ENCODE results near the gene POU6F2. TPM values are rescaled to one million over a fixed set of nuclear protein-coding genes. Genes with fewer than 3 reads are reported as not detected.

The POU6F2 gene
- polyA plus RNA-seq, 2 of the 4 experiments (the other 2 are of a cell fraction), result not detected

GRCh38 chr7:39386718-39387117, 409.0 kb downstream of the POU6F2 start:
- no peak for TF ChIP-seq ESRRA (IDR thresholded peaks at IDR 0.05; ENCODE audit: borderline replicate concordance, low read length)
- Histone ChIP-seq H3K4me3 (no peak overlapping the region), H3K9me3 (no peaks in the 10 kb centered on the region), H3K4me1 (no peaks in the 10 kb centered on the region), H3K4me2 (no peak overlapping the region), H3K27ac (no peak overlapping the region)
- WGBS (ENCODE audit: missing lambda C conversion rate), result 2% methylated on average over 5 of the region's 5 CpGs
- no peak for ATAC-seq
- POLR2A ChIA-PET, result no interaction called here
- no peak for DNase-seq (ENCODE audit: low read depth in 1 of 2, low spot score in 1 of 2)
- no peak for FAIRE-seq
- CTCF ChIA-PET, result no interaction called here

GRCh38 chr7:39392151-39392550, 414.4 kb downstream of the POU6F2 start:
- ATAC-seq, result no peak
- 22% methylated on average over 2 of the region's 2 CpGs for WGBS (ENCODE audit: missing lambda C conversion rate)
- H3K27ac ChIP-seq, result no peak overlapping the region
- H3K4me3 ChIP-seq, result no peak overlapping the region
- H3K4me2 ChIP-seq, result no peak overlapping the region
- no peaks in the 10 kb centered on the region for H3K9me3 ChIP-seq
- no peak for DNase-seq (ENCODE audit: low read depth in 1 of 2, low spot score in 1 of 2)
- TF ChIP-seq HOXB5 (CRISPR knock-in tag; IDR thresholded peaks at IDR 0.05) (no peak), HMGXB4 (CRISPR knock-in tag; IDR thresholded peaks at IDR 0.05; ENCODE audit: borderline replicate concordance) (no peak), PBX3 (IDR thresholded peaks at IDR 0.05) (no peak), ATOH8 (CRISPR knock-in tag; IDR thresholded peaks at IDR 0.05; ENCODE audit: low read depth) (no peak), CHD2 (IDR thresholded peaks at IDR 0.05; ENCODE audit: low read length, partially characterized antibody) (no peak), RARB (CRISPR knock-in tag; IDR thresholded peaks at IDR 0.05) (no peak), KDM1A (IDR thresholded peaks at IDR 0.05; ENCODE audit: low read depth) (no peak), CEBPB (IDR thresholded peaks at IDR 0.05) (no peak), ZC3H11A (IDR thresholded peaks at IDR 0.05) (no peak), REST (IDR thresholded peaks at IDR 0.05) (no peak), JUN (IDR thresholded peaks at IDR 0.05) (no peak), TP53 (CRISPR knock-in tag; IDR thresholded peaks at IDR 0.05) (no peak), RAD21 (conservative IDR thresholded peaks at IDR 0.05 in 1 of 2, IDR thresholded peaks at IDR 0.05 in 1 of 2) (no peak), EHMT2 (IDR thresholded peaks at IDR 0.05; ENCODE audit: low read depth) (no peak), HEYL (CRISPR knock-in tag; IDR thresholded peaks at IDR 0.05) (no peak), ELK1 (IDR thresholded peaks at IDR 0.05; ENCODE audit: low read depth, low read length) (no peak), NFE2L2 (conservative IDR thresholded peaks at IDR 0.05; ENCODE audit: low read length) (no peak)
- no peaks in the 10 kb centered on the region for H3K4me1 ChIP-seq
- ChIA-PET CTCF (interaction anchor here (1.8 kb wide), 1 partner anchor 71 kb away, joined by 4 read pairs; no protein-coding TSS in a partner anchor), POLR2A (no interaction called here)
- no peak for FAIRE-seq
